ENCODE measurements around the gene AQP6. TPM values are rescaled to one million over a fixed set of nuclear protein-coding genes. Genes with fewer than 3 reads are reported as not detected.
"Not testable (repeated sequence)": the region's sequence is repeated elsewhere in the genome, so short reads cannot be mapped to it uniquely, and the experiment has no call there.

AQP6 gene
- total RNA-seq, 2 donors from 2014 or later: 0.40 TPM; not detected in 1

DNA sequence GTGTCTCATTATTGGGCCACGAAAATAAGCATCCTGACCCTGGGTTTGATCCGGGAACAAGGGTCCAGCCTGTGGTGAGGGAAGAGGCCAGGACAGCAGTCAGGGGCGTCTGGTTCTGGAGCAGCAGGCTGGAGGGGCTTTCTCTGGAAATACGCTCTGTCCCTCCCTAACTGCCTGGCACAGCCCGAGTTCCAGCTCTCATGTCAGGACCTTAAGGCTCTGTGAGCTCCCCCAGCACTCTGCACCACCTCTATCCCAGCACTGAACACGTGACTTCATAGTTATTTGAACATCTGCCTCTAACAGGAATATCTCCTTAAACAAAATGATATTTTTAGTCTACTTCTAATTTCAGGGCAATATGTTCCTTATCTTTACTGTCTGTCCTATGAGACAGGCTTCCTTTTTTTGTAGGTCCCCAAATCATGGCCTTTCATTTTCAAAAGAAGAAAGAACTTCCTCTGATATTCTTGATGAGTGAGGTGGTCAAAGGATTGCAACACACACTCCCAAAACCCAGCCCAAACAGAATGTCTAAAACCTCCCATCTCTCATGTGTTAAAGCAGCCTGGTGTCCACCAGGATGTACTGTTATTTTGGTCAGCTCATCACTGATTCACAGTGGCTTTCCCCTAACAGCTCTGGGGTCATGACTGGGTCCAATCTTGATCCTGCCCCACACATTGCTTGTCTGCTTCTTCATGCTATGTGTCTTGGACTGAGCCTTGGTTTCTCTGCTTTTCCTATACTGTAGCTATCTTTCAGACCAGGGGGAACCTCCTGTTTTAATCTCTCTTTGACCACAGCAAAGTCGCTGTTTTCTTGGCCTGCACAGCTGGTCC lies 9.7 kb downstream of the AQP6 start:
- DNase-seq (ENCODE audit: low spot score): no peak
- WGBS: 78% methylated on average over 7 of the region's 7 CpGs
- H3K4me3 ChIP-seq: no peak overlapping the region
- TF ChIP-seq POLR2AphosphoS5 (IDR thresholded peaks at IDR 0.05): no peak
- no peaks in the 10 kb centered on the region for H3K4me1 ChIP-seq (replicated peaks)
- no peaks in the 10 kb centered on the region for H3K9me3 ChIP-seq
- intact Hi-C loops (cut with DNase I): no loop called here
- H3K36me3 ChIP-seq: no peaks in the 10 kb centered on the region
- H3K27me3 ChIP-seq (replicated peaks; ENCODE audit: insufficient read depth): no peaks in the 10 kb centered on the region
- H3K27ac ChIP-seq: no peak overlapping the region

- H3K36me3 ChIP-seq: no peaks in the 10 kb centered on the region
- H3K27ac ChIP-seq: no peak overlapping the region
- intact Hi-C loops (cut with DNase I): no loop called here
Measured at GRCh38 chr12:49983892-49984291, 11.1 kb downstream of the AQP6 start.

DNA sequence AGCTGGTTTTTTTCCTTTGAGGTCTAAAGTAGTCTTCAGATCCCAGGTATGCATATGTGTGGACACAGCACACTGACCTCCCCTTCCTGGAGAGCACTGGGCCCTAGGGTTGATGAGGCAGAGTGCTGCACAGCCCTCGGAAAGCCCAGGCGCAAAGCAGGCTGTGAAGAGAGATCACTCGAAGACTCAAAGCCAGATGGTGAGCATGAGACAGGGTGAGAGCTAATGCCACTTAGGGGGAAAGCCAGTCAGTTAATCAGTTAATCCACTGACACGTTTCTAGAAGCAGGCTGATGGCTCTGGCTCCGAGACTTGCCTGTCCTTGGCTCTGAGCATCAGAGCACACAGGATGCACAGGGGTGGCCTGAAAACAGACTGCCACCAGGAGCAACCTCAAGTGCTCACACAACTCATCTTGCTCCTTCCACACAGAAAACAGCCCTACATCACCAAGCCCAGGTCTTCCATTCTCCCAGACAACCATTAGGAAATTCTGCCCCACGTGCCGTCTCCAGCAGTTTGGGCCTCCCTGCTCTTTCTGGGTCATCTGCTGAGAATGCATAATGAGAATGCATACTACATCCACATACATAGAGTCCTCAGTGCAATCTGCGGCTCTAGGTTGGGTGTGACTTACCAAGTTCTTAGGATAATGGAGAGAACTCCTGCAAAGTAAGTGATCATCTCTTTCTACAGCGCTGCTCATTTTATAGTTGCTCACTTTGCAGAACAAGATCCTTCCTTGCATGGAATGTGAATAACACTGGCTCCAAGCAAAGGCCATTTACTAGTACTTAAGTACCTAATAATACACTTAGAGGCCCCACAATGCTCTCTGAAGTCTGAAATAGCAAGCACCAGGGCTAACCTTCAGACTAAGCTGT lies 12.0 kb downstream of the AQP6 start:
- Histone ChIP-seq H3K36me3 (no peaks in the 10 kb centered on the region), H3K9me3 (no peaks in the 10 kb centered on the region), H3K4me3 (no peak overlapping the region), H3K27ac (no peak overlapping the region), H3K4me1 (replicated peaks) (no peaks in the 10 kb centered on the region), H3K27me3 (replicated peaks; ENCODE audit: insufficient read depth) (no peaks in the 10 kb centered on the region)
- WGBS: 72% methylated on average over 9 of the region's 9 CpGs
- TF ChIP-seq, protein P1, sequence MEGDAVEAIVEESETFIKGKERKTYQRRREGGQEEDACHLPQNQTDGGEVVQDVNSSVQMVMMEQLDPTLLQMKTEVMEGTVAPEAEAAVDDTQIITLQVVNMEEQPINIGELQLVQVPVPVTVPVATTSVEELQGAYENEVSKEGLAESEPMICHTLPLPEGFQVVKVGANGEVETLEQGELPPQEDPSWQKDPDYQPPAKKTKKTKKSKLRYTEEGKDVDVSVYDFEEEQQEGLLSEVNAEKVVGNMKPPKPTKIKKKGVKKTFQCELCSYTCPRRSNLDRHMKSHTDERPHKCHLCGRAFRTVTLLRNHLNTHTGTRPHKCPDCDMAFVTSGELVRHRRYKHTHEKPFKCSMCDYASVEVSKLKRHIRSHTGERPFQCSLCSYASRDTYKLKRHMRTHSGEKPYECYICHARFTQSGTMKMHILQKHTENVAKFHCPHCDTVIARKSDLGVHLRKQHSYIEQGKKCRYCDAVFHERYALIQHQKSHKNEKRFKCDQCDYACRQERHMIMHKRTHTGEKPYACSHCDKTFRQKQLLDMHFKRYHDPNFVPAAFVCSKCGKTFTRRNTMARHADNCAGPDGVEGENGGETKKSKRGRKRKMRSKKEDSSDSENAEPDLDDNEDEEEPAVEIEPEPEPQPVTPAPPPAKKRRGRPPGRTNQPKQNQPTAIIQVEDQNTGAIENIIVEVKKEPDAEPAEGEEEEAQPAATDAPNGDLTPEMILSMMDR (IDR thresholded peaks at IDR 0.05): no peak
- TF ChIP-seq POLR2AphosphoS5 (IDR thresholded peaks at IDR 0.05): no peak
- no peak for TF ChIP-seq POLR2A (IDR thresholded peaks at IDR 0.05)
- no peak for DNase-seq (ENCODE audit: low spot score)
- intact Hi-C loops (cut with DNase I): no loop called here

More at GRCh38 chr12:49983892-49984291, 11.1 kb downstream of the AQP6 start:
- Histone ChIP-seq H3K27me3 (replicated peaks; ENCODE audit: insufficient read depth) (no peaks in the 10 kb centered on the region), H3K9me3 (no peaks in the 10 kb centered on the region), H3K4me3 (no peak overlapping the region), H3K4me1 (replicated peaks) (no peaks in the 10 kb centered on the region)
- TF ChIP-seq POLR2AphosphoS5 (IDR thresholded peaks at IDR 0.05) (no peak), POLR2A (IDR thresholded peaks at IDR 0.05) (no peak)
- TF ChIP-seq, protein P1 (IDR thresholded peaks at IDR 0.05): no peak
- no peak for DNase-seq (ENCODE audit: low spot score)
- WGBS: 6% methylated on average over 8 of the region's 8 CpGs

GRCh38 chr12:49985981-49986380 lies 13.2 kb downstream of the AQP6 start:
- intact Hi-C loops (cut with DNase I): no loop called here
- Histone ChIP-seq H3K27ac (no peak overlapping the region), H3K4me3 (no peak overlapping the region), H3K4me1 (replicated peaks) (no peaks in the 10 kb centered on the region), H3K27me3 (replicated peaks; ENCODE audit: insufficient read depth) (no peaks in the 10 kb centered on the region), H3K36me3 (no peaks in the 10 kb centered on the region), H3K9me3 (no peaks in the 10 kb centered on the region)
- WGBS: 91% methylated on average over 5 of the region's 5 CpGs
- no peak for DNase-seq (ENCODE audit: low spot score)
- no peak for TF ChIP-seq POLR2AphosphoS5 (IDR thresholded peaks at IDR 0.05)
- TF ChIP-seq, protein P1 (IDR thresholded peaks at IDR 0.05): no peak
- TF ChIP-seq POLR2A (IDR thresholded peaks at IDR 0.05): no peak

DNA sequence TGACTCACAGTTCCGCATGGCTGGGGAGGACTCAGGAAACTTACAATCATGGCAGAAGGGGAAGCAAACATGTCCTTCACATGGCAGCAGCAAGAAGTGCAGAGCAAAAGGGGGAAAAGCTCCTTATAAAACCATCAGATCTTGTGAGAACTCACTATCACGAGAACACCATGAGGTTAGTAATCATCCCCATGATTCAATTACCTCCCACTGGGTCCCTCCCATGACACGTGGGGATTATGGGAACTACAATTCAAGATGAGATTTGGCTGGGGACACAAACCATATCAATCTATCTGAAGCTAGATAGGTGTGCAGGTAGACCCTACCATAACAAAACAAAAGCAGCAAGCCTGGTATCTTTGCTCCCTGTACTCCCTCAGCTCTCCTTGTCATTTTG lies 13.7 kb downstream of the AQP6 start:
- DNase-seq (ENCODE audit: low spot score); H3K9me3 ChIP-seq; H3K4me3 ChIP-seq; H3K27ac ChIP-seq; H3K4me1 ChIP-seq (replicated peaks); H3K27me3 ChIP-seq (replicated peaks; ENCODE audit: insufficient read depth); intact Hi-C loops (cut with DNase I); H3K36me3 ChIP-seq: not testable (repeated sequence)
- WGBS: 91% methylated on average over 3 of the region's 3 CpGs
